Measurements from ENCODE around the gene GALNS.

The GALNS gene

DNA sequence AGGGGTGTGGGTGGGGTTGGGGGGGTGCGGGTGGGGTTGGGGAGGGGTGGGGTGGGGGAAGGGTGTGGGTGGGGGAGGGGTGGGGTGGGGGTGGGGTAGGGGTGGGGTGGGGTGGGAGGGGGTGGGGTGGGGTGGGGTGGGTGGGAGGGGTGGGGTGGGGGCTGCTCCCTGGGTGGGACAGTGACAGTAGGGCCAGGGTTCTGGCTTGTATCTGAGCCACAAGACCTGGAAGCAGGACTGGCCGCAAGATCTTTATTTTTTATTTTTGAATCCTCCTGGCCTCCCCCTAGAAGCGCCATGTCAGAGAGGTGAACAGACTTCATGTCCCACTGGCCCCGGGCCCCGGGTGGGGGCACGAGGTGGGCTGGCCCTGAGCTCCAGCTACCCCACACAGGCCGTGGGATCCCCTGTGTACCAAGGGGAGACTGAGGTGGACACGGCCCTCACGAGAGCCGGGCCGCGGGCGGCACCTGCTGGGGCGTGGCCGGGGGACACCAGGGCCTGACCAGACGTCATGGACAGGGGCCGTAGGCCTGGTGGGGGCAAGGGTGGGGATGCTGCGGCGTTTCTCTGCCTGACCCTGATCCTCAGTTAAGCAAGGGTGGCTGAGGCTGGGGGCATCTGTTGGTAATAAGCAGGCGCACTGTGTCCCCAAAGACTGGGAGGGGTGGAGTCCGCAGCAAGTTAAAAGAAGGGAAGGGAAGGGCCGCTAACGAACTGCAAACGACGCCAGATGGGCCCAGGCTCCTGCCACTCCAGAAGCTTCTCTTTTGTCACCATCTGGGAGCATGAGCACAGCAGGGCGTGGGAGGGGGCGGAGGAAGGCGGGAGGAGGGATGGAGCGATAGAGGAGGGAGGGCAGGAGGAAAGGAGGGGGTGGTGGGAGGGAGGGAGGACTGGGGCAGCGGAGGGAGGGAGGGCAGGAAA lies 32.0 kb upstream of the GALNS start:
- DNase-seq, result no peak

DNA sequence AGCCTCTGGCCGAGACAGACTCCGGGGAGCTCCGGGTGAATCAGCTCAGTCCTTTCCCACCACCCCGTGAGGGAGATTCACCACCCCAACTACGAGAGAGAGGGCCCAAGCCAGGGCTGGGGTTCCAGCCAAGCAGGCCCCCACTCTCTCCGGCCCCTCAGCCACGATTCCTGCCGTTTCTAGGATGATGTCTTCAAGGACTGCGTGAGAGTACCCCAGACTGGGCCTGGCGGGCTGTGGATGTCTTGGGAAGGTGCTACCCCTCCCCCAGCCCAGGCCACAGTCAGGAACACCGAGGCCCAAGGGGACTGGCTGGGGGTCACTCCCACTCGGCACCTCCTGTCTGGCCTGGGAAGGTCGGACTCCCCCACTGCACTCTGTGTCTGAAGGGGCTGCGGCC lies 31.3 kb upstream of the GALNS start:
- DNase-seq, result no peak

DNA sequence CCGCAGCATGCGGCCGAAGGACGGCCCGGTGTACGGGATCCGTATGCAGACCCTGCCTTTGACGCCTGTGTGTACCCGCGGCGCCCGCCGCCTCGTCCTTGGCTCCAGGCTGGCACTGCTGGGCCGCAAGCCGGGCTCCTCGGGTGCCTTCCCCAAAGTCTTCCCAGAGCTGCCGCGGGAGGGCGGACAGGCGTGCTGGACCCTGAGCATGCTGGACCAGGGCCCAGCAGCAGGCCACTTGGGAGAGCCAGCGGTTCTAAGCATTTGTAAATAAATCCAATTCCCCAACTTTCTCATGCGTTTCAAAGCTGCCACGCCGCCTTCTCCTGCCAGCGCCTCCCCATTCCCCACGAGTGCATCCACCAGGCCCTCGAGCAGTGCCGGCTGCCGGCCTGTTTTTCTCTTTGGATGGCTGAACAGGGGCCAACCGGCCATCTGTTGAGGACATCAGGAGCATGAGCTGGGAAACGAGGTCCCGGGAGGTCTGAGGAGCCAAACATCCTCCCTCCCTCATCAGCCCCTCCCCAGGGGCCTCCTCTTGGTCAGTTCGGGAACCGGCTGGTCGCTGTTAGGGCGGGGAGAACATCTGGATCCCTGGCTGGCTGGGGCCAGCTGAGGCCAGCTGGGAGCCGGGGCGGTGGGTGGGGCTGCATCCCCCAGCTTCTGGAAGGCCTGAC lies 30.2 kb upstream of the GALNS start:
- no peak for DNase-seq

DNA sequence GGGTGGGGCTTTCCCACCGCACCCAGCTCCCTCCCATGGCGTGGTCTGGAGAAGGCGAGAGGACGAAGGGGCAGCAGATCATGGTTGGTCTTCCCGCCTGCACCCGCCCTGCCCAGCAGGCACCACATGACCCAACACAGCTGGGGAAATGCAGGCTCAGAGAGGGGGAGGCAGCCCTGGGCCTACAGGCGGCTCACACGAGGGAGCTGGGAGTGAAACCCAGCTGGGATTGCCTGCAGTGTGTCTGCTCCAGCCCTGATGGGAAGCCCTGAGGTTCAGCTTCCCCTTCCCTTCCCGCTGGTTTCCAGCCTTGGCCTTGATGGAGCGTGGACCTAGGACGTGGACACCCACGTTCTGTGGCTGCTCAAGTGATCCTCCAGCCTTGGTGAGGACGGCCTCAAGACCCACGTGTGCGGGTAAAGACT lies 29.7 kb upstream of the GALNS start:
- DNase-seq, result no peak

DNA sequence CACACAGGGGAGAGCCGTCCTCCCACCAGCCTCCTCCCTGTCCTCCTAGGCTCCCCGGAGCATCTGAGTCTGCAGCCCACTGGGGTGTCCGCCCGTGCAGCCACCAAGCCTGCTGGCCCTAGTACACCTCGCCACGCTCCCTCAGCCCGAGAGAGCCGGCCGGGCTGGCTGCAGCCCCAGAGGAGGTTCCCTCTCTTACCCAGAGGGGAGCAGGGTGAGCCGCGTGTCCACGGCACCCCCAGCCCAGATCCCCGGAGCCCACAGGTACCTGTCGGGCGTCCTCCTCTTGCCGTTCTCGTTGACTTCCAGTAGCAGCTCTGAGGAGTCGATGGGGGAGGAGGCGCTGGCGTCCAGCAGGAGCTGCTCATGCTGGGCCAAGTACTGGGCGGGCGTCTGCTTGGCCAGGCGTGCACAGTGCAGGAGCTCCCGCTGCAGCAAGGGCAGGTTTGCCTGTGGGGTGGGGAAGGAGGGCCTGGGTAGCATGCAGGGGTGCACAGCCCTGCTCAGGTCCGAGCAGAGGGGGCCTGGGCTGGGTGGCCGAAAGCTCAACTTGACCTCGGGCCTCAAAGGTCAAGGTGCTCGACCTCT lies 29.0 kb upstream of the GALNS start:
- DNase-seq, result no peak

DNA sequence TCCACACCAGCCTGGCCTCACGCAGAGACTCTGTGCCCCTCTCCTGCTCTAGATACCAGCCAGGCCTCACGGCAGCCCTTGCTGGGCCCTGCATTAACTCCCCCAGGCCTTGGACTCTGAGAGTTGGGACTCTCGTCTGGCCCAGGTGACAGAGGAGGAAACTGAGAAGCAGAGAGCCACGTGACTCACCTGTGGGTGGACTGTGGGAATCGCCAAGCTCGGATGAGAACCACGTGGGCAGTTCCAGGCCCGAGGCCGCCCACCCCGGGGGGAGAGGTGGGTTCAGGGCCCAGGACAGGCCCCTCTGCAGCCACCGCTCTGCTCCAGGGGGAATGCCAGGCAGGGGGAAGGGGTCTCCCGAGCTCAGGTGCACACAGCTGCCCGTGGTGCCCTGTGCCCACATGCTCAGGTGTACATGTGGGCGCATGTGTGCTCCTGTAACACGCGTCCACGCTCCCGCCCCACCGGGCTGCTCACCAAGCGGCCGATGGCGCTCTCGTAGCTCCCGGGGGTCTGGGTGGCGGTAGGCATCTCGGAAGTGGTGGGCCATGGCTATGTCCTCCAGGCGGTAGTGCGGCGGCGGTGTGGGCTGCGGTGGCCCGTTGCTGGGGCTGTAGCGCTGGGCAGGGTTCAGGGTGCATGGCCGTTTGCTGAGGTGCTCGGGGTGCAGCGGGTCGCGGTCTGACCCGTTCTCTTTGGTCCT lies 28.0 kb upstream of the GALNS start:
- DNase-seq, result no peak

DNA sequence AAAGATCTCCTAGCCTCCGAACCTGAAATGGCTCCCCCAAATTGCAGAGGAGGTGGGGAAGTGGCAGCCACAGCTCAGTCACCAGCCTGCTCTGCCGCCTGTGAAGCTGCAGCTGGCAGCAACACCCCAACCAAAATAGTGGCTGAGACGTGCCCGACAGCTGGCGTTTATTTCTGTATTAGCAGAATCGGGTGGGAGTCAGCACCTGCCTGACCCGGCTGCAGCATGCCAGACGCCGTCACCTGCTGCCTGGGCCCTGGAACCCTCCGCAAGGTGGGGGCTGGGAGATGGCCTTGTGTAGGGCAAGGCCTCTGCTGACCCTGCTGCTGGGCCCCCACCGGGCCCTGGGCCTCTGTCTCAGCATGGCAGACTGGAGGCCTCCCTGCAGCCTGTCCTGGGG lies 27.2 kb upstream of the GALNS start:
- DNase-seq, result no peak

DNA sequence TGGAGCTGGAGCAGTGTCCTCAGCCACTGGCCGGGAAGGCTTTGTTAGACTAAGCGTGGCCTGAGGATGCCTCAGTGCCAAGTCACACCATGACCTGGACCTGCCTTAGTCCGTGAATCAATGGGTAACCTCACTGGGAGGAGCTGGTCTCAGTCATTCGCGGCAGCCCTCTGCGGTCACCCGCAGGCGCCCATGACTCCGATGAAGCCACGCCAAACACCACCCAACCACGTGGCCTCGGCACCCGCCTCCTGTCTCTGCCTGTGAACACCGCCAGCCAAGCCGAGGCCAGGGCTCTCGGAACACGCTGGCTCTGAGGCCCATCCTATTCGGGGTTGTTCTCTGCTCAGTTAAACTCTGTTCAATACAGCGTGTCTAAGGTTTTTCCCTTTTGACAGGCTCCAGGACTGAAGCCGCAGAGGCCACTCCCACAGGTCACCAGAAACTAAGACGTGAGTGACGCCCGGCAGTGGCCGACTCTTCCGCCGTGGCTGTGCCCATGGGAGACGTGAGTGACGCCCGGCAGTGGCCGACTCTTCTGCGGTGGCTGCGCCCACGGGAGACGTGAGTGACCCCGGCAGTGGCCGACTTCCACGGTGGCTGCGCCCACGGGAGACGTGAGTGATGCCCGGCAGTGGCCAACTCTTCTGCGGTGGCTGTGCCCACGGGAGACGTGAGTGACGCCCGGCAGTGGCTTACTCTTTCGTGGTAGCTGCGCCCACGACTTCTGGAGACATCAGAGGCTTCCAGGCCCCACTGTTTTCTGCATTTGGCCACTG lies 26.6 kb upstream of the GALNS start:
- DNase-seq, result no peak

DNA sequence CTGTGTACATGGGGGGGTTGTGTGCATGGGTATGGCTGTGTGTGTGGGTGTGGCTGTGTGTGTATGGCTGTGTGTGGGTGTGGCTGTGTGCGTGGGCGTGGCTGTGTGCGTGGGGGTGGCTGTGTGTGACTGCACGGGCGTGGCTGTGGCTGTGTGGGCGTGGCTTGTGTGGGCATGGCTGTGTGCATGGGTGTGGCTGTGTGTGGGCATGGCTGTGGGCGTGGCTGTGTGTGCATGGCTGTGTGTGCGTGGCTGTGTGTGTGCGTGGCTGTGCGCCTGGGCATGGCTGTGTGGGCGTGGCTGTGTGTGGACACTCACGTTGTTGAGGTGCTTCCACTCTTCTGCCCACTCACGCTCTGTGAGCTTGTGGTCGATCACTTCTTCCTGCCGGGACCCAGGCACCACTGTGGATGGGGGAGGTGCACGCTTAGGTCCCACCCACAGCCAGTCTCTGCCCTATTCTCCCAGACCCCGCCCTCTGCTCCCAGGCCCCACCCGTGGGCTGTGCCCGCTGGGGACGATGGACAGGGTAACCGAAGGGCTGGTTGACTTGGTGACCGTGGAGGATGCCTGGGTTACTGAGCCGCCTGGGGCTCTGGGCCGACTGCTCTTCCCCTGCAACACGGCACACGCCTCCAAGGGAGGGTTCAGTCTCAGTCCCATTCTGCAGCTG lies 25.7 kb upstream of the GALNS start:
- DNase-seq, result no peak

DNA sequence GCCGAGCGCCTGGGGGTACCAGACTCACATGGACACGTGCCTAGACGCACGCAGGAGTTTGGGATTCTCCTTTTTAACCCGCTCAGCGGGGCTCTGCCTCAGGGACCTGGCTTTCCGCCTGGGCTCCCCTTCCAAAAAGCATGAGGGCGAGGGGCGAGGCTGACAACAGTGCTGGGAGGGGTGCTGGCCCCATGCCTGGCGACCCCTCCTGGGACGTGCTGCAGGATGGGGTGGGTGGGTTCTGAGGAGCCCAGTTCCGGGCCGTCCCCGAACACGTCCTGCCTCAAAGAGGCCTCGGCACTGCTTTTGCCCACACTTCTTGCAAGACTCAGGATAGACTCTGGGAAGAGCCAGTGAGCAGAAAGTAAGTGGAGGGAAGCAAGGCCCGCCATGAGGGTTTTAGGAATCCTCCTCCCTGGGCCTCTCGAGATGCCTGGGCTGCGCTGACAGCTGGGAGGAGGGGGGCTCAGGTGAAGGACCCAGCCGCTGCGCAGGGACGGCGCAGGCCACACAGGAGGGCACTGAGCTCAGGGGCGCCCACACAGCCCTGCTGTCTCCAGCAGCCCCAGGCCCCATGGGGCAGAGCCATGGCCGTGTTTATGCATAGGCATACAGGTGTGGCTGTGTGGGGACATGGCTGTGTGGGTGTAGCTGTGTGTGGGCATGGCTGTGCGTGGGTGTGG lies 25.1 kb upstream of the GALNS start:
- DNase-seq, result no peak

DNA sequence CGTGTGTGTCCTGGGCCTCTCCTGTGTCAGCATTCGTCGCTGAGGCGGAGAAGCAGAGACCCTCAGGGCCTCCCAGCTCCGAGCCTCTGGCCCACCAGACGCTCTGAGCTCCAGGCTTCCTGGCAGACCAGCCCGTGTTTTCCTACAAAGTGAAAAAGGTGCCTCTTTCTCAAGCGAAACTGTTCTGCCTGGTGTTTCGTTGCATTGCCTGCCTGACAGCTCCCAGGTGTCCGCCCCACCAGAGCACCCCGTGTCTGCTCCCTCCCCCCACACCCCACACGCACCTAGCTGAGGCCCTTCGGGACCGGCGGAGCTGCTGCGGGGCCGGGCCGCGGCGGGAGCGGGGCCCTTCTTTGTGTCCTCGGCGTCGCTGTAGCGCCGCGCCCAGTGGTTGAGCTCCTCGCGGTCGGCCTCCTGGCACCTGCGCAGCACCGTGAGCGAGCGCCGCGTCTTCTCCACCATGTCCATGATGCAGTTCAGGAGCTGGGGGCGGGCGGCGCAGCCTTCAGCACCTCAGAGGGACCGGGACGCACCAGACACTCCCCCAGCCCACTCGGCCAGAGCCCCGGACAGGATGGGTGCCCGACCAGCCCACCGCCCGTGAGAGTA lies 24.4 kb upstream of the GALNS start:
- DNase-seq, result no peak

DNA sequence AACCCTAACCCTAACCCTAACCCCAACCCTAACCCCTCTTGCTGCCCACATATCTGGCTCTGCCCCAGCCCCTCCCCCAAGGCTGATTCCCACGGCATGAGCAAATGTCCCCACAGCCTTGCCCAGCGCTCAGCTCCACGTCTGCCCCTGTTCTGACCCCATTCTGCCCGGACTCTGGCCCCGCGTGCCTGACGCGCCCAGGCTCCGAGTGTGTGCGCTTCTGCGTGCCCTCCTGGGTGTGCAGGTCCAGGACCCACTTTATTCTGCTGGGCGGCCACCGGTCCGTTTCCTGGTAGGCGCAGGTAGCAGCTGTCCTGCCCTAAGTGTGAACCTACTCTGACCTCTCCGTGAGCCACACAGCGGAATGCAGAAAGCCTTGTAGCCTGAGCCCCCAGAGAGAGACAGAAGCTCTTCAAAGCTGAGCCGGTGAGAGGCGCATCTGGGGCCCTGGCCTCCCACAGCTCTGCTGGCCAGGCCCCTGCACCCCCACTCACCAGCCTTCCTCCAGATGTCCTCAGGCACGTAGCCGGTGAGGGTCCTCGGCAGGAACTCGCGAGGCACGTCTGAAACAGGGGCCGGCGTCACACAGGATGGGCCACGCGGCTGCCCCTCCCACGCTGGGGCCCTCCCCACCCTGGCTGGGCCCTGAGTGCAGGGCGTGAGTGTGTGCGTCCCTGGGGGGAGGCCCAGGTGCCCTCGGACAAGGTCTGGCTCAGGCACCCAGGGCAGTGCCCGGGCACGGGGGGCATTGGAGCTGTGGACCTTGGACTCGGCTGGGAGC lies 23.7 kb upstream of the GALNS start:
- DNase-seq, result no peak

DNA sequence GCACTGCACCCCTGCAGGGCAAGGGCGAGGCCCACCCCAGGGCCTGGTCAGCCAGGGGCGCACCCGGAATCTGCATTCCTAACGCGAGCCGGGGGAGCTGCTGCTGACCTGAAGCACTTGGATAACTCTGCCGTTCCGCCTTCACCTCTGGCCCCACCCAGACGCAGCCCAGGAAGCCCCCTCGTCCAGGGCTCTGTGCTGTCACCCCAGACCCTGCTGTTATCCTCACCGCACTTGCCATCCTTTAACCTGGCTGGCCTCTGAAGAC lies 23.0 kb upstream of the GALNS start:
- no peak for DNase-seq

DNA sequence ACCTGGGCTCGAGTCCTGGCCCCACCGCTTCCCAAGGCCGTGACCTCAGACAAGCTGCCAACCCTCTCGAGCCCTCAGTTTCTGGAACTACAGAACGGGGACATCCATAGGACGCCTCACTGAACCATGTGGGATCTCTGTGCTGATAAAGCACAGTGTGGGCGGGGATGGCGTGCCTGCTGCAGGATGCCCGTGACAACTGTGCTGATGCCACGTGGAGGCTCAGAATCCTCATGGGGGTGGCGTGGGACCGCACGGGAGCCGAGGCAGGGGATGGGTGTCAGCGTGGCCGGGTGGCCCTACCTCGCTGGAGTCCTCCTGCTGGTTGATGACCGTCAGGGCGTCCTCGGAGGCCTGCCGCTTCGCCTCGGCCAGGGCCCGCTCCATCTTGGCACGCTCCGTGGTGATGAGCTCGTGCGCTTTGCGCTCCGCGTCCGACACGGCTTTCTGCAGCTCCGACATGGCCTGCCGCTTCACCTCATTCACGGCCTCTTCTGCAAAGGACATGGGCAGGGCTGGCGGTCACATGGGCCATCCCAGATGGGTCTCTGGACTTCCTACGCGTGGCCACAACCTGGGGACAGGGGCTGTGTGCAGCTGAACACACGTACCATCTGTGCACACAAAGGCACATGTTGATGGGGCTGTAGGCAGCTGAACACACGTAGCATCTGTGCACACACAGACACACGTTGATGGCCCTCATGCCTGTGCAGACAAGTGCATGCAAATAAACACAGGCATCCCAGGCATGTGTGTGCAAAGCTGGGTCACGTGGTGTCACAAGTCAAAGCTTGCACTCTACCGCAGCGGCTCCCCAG lies 22.4 kb upstream of the GALNS start:
- DNase-seq, result no peak

DNA sequence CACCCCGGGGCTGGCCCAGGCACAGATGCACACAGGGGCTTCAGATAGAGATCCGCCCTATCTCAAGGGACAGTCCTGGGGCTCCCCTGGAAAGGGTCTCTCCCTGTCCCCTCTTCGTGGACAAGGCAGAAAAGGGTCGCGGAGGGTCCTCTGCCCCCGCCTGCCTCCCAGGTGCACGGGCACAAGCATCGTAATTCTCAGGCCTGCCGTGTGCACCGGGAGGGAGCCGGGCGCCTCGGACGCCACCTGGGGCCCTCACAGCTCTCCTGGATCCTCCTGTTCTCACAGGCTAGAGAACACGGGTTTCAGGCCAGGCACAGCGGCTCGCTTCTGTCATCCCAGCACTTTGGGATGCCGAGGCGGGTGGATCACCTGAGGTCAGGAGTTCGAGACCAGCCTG lies 21.6 kb upstream of the GALNS start:
- no peak for DNase-seq

DNA sequence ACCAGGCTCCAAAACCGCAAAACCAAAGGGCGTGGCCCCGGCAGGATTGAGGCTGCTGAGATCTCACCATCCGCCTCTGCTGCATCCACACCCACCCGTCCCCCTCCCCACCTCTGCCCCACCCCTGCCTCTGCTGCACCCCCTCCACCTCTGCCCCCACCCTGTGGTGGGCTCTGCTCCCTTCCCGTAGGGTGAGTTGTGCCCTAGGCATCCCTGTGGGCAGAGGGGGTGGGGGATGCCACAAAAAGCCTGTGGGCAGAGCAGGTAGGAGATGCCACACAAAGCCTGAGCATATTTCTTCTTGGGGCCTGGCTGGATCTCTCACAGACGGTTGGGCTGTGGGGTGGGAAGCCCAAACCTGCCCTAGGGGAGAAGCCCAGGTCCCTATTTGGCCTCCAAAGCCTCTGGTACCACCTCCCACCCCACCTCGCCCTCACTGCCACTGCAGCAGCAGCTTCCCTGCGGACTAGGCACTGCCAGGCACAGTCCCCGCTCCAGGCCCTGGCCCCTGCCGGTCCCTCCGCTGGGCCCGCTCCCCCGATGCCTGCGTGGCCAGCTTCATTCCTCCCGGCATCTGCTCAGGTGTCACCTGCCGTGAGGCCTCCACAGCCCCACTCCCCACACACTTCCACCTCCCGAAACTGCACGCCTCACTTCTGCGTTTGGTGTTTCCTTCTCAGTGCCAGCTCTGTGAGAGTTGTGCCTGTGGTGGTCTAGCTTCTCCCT lies 21.0 kb upstream of the GALNS start:
- DNase-seq, result no peak

DNA sequence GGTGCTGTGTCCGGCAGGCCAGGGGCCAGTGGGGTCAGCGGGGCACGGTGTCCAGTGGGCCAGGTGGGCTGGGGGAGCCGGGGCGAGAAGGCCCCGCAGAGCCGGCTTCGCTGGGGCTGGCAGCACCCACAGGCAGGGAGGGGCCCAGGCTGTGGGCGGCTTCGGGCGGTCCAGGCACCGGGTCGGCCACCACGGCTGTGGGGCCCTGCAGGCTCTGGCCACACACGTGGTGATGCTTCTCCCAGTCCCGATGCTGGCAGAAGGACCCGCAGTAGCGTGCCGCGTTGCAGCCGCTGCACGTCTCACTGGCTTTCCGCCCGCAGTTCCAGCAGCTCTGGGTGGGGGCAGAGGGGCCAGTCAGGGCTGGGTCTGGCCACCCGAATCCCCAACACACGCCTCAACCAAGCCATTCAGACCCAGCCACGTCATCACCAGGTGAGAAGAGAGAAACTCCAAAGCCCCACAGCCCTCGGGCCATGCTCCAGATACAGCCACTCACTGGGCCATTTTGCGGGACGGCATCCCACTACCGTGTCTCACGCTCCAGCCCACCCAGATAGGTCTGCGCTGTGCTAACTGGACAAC lies 20.3 kb upstream of the GALNS start:
- DNase-seq, result no peak

DNA sequence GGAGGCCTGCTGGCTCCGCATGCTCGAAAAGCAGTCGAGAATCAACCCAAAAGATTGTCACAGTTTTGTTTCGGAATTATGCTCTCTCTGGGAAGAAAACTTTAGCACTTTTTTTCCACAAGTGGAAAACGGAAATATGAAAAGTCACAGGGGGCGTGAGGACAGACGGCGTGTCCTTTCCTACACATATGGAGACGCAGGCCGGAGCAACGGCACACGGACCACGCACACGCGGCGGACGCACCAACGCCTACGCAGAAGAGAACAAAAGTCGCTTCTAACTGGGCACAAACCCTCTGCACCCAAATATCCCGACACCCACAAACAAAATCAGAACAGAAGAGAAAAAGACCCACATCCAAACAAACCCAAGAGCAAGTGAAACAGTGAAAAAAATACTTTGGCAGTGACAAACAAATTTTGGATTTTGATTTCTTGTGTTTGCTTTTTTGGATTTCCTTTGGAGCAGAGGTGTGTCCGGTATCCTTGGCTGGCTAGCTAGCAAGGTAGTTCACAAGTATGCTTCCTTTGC lies 19.0 kb upstream of the GALNS start:
- DNase-seq, result no peak

All from Kasumi-1 (cell line).